Measurements from ENCODE around the gene ABHD14A.

ABHD14A gene

GRCh38 chr3:52021489-52022268 is 46.8 kb downstream of the ABHD14A start:
- DNase-seq = no peak

- no peak for DNase-seq
These were observed 47.6 kb downstream of the ABHD14A start for GRCh38 chr3:52022323-52023100.

GRCh38 chr3:52023101-52023770 is 48.4 kb downstream of the ABHD14A start:
- no peak for DNase-seq

GRCh38 chr3:52023860-52024764 is 49.2 kb downstream of the ABHD14A start:
- DNase-seq = no peak

GRCh38 chr3:52024765-52025452 is 50.0 kb downstream of the ABHD14A start:
- DNase-seq = no peak

GRCh38 chr3:52025453-52025852 is 50.6 kb downstream of the ABHD14A start:
- no peak for DNase-seq

GRCh38 chr3:52026041-52026440 is 51.2 kb downstream of the ABHD14A start:
- peak; percentile 71 for DNase-seq

GRCh38 chr3:52028572-52028971 is 53.7 kb downstream of the ABHD14A start:
- no peak for DNase-seq

GRCh38 chr3:52029053-52029452 is 54.2 kb downstream of the ABHD14A start:
- DNase-seq = no peak

GRCh38 chr3:52029535-52029934 is 54.7 kb downstream of the ABHD14A start:
- no peak for DNase-seq
